Measurements from ENCODE around the gene GPX4.

Gene GPX4

GRCh38 chr19:1133471-1133929, 29.7 kb downstream of the GPX4 start:
- no peak for DNase-seq

- no peak for DNase-seq
Measured at GRCh38 chr19:1134431-1134830, 30.6 kb downstream of the GPX4 start.

GRCh38 chr19:1135454-1135853, 31.7 kb downstream of the GPX4 start:
- DNase-seq = no peak

GRCh38 chr19:1136201-1136600, 32.4 kb downstream of the GPX4 start:
- no peak for DNase-seq

GRCh38 chr19:1136621-1137317, 33.0 kb downstream of the GPX4 start:
- no peak for DNase-seq

GRCh38 chr19:1138121-1138520, 34.3 kb downstream of the GPX4 start:
- no peak for DNase-seq

- no peak for DNase-seq
Measured at GRCh38 chr19:1139126-1139525, 35.3 kb downstream of the GPX4 start.

GRCh38 chr19:1140272-1141027, 36.7 kb downstream of the GPX4 start:
- DNase-seq = no peak

GRCh38 chr19:1141944-1142343, 38.1 kb downstream of the GPX4 start:
- no peak for DNase-seq

- DNase-seq = no peak
Measured at GRCh38 chr19:1143828-1144399, 40.1 kb downstream of the GPX4 start.

GRCh38 chr19:1144741-1145140, 40.9 kb downstream of the GPX4 start:
- DNase-seq = no peak

- no peak for DNase-seq
Measured at GRCh38 chr19:1145635-1146411, 42.0 kb downstream of the GPX4 start.

- DNase-seq = no peak
Measured at GRCh38 chr19:1146412-1146699, 42.6 kb downstream of the GPX4 start.

GRCh38 chr19:1146858-1147780, 43.3 kb downstream of the GPX4 start:
- DNase-seq = no peak

GRCh38 chr19:1147934-1148549, 44.2 kb downstream of the GPX4 start:
- DNase-seq = no peak

- DNase-seq = no peak
Measured at GRCh38 chr19:1149259-1150045, 45.7 kb downstream of the GPX4 start.

GRCh38 chr19:1150333-1151036, 46.7 kb downstream of the GPX4 start:
- no peak for DNase-seq

- DNase-seq = no peak
Measured at GRCh38 chr19:1151037-1151724, 47.4 kb downstream of the GPX4 start.

- no peak for DNase-seq
Measured at GRCh38 chr19:1151917-1152587, 48.3 kb downstream of the GPX4 start.
